HUES6 (cell line): ENCODE data around the gene MED12L.

ENCODE experiments used
- H3K27ac ChIP-seq: 2 replicates; pipeline ENCODE4 v1.7.0; 2013; ENCODE audit warnings: low read depth, mild to moderate bottlenecking, low read length, inconsistent platforms
- H3K27me3 ChIP-seq: 2 replicates; pipeline ENCODE4 v1.6.1; 2013; ENCODE audit warnings: low read length; ENCODE audit not compliant: control insufficient read depth, insufficient read depth
- H3K36me3 ChIP-seq: 2 replicates; pipeline ENCODE4 v1.6.1; 2013; ENCODE audit warnings: low read length; ENCODE audit not compliant: control insufficient read depth, insufficient read depth
- H3K4me1 ChIP-seq: 2 replicates; pipeline ENCODE4 v1.6.1; 2013; ENCODE audit warnings: low read length; ENCODE audit not compliant: control insufficient read depth, insufficient read depth
- H3K4me3 ChIP-seq: 2 replicates; pipeline ENCODE4 v1.5.1; 2013; ENCODE audit warnings: low read depth, low read length
- H3K9ac ChIP-seq: one replicate; pipeline ENCODE4 v1.6.1; 2013; ENCODE audit warnings: mild to moderate bottlenecking, low read length
- H3K9me3 ChIP-seq: 2 replicates; pipeline ENCODE4 v1.6.1; 2013; ENCODE audit warnings: low read depth, low read length; ENCODE audit not compliant: control insufficient read depth, insufficient read depth

Gene MED12L

DNA sequence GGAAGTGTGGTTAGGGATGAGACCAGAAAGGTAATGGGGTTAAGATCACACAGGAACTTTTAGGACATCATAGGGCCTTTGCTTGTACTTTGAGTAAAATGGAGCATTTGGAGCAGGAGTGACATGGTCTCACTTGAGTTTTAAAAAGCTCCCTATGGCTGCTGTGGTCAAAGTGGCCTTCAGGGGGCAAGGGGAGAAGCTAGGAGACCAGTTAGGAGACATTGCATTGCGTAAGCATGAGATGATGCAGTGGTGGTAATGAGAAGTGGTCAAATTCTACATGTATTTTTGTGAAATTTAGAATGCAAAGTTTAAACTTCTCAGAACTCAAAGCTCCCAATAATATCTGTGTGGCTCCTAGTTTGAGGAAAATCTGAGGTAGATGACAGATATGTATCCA lies 27.9 kb downstream of the MED12L start:
- no peaks in the 10 kb centered on the region for H3K36me3 ChIP-seq
- H3K9ac ChIP-seq = no peak overlapping the region
- no peak overlapping the region for H3K4me3 ChIP-seq
- peaks cover 12% of the 10 kb centered on the region for H3K4me1 ChIP-seq
- H3K9me3 ChIP-seq = no peaks in the 10 kb centered on the region
- no peak overlapping the region for H3K27ac ChIP-seq
- no peaks in the 10 kb centered on the region for H3K27me3 ChIP-seq

DNA sequence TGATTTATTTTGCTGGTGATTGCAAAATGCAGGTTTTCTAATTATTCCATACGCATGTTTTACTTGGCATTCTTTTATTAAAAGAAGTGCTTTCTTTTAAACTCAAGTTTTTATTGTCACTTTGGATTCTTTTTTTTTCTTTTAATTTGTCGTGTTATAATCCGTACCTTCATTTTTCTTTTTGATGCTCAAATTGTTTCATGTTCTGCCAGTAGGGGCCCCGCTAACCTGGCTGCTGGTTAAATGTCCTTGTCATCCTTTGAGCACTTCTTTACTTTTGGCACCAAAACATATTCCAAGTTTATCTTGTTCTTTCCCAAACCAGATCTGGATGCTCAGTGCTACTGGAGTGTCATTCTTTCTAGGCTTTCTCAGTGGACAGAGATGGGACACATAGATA lies 31.6 kb downstream of the MED12L start:
- Histone ChIP-seq H3K9me3 (no peaks in the 10 kb centered on the region), H3K27ac (no peak overlapping the region), H3K4me3 (no peak overlapping the region), H3K27me3 (no peaks in the 10 kb centered on the region), H3K4me1 (peaks cover 12% of the 10 kb centered on the region; the same call in 1 of the 2 replicates), H3K9ac (no peak overlapping the region), H3K36me3 (no peaks in the 10 kb centered on the region)

DNA sequence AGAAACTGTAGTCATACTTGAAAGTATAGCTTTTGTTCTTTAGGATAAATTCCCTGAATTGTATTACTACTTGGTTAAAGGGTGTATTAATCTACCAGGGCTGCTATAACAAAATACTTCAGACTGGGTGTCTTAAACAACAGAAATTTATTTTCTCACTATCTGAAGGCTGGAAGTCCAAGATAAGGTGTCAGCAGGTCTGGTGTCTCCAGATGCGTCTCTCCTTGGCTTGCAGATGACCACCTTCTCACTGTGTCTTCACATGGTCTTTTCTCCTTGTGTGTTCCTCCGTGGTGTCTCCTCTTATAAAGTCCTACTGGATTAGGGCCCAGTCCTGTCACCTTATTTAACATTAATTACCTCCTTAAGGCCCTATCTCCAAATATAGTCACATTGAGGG lies 33.7 kb downstream of the MED12L start:
- H3K9ac ChIP-seq = no peak overlapping the region
- no peaks in the 10 kb centered on the region for H3K27me3 ChIP-seq
- no peaks in the 10 kb centered on the region for H3K9me3 ChIP-seq
- H3K27ac ChIP-seq = no peak overlapping the region
- H3K4me3 ChIP-seq = no peak overlapping the region
- H3K4me1 ChIP-seq = no peaks in the 10 kb centered on the region
- H3K36me3 ChIP-seq = peaks cover 4% of the 10 kb centered on the region; the same call in 1 of the 2 replicates

DNA sequence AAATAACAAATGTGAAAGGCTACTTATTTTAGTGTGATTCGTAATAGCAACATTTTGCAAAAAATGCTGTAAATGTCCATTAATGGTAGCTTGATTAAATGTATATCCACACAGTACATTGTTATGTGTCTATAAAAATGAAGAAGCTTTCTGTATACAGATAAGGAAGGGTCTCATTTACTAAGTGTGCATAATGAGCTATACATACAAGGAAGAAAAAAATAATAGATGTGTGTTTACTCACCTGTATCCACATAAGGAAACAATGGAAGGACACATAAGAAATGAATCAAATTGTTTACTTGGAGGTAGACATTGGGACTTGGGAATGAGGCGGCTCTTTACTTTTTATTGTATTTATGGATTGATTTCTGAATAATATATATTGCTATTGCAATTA lies 34.9 kb downstream of the MED12L start:
- Histone ChIP-seq H3K4me1 (no peaks in the 10 kb centered on the region), H3K9ac (no peak overlapping the region), H3K9me3 (no peaks in the 10 kb centered on the region), H3K27ac (no peak overlapping the region), H3K36me3 (peaks cover 4% of the 10 kb centered on the region; the same call in 1 of the 2 replicates), H3K27me3 (no peaks in the 10 kb centered on the region), H3K4me3 (no peak overlapping the region)

DNA sequence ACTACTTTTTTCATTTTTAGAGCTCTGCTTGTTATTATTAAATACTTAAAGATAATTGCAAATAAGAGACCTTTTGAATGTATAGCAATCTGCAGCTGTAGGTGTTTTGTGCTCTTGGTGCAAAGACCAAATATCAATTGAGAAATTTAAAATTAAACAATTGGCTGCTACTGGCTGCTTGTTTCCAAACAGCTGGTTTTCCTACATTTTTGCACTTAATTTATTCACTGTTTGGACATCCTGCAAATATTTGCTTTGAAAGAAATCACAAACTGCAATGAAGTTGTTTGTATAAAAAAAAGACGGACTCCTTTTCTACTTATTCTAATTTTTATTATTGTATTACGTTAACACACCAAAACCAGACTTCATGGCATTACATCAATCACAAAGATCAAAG lies 35.6 kb downstream of the MED12L start:
- H3K27me3 ChIP-seq = no peaks in the 10 kb centered on the region
- peaks cover 4% of the 10 kb centered on the region; the same call in 1 of the 2 replicates for H3K36me3 ChIP-seq
- no peak overlapping the region for H3K9ac ChIP-seq
- no peaks in the 10 kb centered on the region for H3K4me1 ChIP-seq
- H3K9me3 ChIP-seq = no peaks in the 10 kb centered on the region
- no peak overlapping the region for H3K27ac ChIP-seq
- no peak overlapping the region for H3K4me3 ChIP-seq

DNA sequence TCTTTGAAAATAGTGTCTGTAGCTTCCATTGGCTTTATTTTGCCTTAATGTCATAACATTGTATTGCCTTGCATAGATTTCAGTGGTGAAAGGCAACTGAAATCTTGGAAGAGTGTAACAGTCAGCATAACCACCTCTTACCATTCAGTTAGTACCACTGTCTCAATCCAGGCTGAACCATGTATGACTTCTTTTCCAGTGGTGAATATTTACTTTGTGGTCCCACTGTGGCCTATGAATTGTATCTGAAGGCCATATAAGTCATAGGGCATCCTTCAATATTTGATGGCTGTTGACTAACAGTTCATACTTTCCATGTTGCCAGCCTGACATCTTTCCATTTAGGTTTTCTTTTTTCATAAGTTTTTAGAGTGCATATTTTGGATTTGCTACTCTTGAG lies 38.4 kb downstream of the MED12L start:
- H3K27ac ChIP-seq = no peak overlapping the region
- H3K9ac ChIP-seq = no peak overlapping the region

GRCh38 chr3:151124476-151124875 lies 39.0 kb downstream of the MED12L start:
- H3K4me3 ChIP-seq = no peak overlapping the region
- no peak overlapping the region for H3K9ac ChIP-seq
- H3K4me1 ChIP-seq = no peaks in the 10 kb centered on the region
- no peaks in the 10 kb centered on the region for H3K27me3 ChIP-seq
- peaks cover 8% of the 10 kb centered on the region; the same call in 1 of the 2 replicates for H3K36me3 ChIP-seq
- H3K27ac ChIP-seq = no peak overlapping the region
- no peaks in the 10 kb centered on the region for H3K9me3 ChIP-seq

More for the DNA sequence above, 38.4 kb downstream of the MED12L start:
- Histone ChIP-seq H3K4me3 (no peak overlapping the region), H3K36me3 (peaks cover 8% of the 10 kb centered on the region; the same call in 1 of the 2 replicates), H3K4me1 (no peaks in the 10 kb centered on the region), H3K9me3 (no peaks in the 10 kb centered on the region), H3K27me3 (no peaks in the 10 kb centered on the region)

DNA sequence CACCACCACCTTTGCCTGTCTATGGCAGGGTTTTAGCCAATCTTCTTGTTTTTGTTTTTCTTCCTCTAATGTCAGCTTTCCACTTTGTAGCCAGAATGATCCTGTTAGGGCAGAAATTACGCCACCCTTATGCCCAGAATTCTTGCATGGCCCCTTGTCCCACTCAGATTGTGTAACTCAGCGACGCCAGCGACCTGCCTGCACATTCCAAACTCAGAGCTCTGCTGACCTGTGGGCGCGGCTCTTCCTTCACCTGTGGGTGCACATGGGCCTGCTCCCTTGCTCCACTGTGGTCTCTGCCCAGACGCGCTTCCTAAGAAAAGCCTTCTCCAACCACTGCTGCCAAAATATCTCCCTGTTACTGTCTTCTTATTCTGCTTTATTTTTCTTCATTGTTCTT lies 45.0 kb downstream of the MED12L start:
- Histone ChIP-seq H3K9me3 (no peaks in the 10 kb centered on the region), H3K27me3 (no peaks in the 10 kb centered on the region), H3K4me3 (no peak overlapping the region), H3K4me1 (no peaks in the 10 kb centered on the region), H3K27ac (no peak overlapping the region), H3K9ac (no peak overlapping the region), H3K36me3 (peaks cover 7% of the 10 kb centered on the region; the same call in 1 of the 2 replicates)

- Histone ChIP-seq H3K36me3 (peaks cover 3% of the 10 kb centered on the region; the same call in 1 of the 2 replicates), H3K27ac (no peak overlapping the region), H3K4me3 (no peak overlapping the region), H3K4me1 (no peaks in the 10 kb centered on the region), H3K27me3 (no peaks in the 10 kb centered on the region), H3K9ac (no peak overlapping the region), H3K9me3 (no peaks in the 10 kb centered on the region)
These were observed 47.7 kb downstream of the MED12L start for GRCh38 chr3:151133175-151133574.

DNA sequence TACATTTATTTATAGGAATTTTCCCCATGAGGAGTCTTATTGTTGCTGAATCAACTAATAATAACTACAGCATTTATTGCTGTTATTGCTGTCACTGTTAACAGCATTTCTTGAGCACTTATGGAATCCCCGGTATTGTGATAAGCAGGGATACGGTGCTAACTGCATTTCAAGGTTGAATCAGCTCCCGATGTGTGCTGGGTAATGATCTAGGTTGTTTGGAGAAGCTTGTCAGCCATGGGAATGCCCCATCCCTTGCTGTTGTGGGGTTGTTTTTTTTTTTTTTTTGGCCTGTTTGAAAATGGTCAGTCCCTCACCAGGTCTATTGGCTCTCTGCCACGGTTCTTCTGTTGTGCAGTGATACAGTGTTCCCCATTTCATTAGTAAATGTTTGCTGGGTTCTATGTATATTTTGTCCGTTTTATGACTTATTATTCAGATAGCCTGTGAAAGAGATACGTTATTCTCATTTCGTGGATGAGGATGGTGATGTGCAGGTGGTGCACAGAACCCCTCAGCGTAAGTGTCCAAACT lies 48.5 kb downstream of the MED12L start:
- Histone ChIP-seq H3K27me3 (no peaks in the 10 kb centered on the region), H3K4me3 (no peak overlapping the region), H3K9me3 (no peaks in the 10 kb centered on the region), H3K9ac (no peak overlapping the region), H3K36me3 (peaks cover 3% of the 10 kb centered on the region; the same call in 1 of the 2 replicates), H3K27ac (no peak overlapping the region), H3K4me1 (no peaks in the 10 kb centered on the region)

GRCh38 chr3:151135541-151136337 lies 50.3 kb downstream of the MED12L start:
- H3K27me3 ChIP-seq = no peaks in the 10 kb centered on the region
- H3K9me3 ChIP-seq = no peaks in the 10 kb centered on the region
- H3K36me3 ChIP-seq = peaks cover 3% of the 10 kb centered on the region; the same call in 1 of the 2 replicates
- no peak overlapping the region for H3K4me3 ChIP-seq
- no peak overlapping the region for H3K9ac ChIP-seq
- no peaks in the 10 kb centered on the region for H3K4me1 ChIP-seq
- no peak overlapping the region for H3K27ac ChIP-seq
